Gastroesophageal sphincter (tissue), 3 donors: ENCODE results near the gene KRTAP5-3.

Source experiments
- EP300 ChIP-seq: sonication (generic); formaldehyde crosslinking; IDR thresholded peaks from one replicate; pipeline ENCODE4 v1.6.1; 2017; ENCODE audit warnings: antibody characterized with exemption, mild to moderate bottlenecking
- POLR2A ChIP-seq, 2 donors: fragments of 450-650 bp; IDR thresholded peaks; one replicate each; pipeline ENCODE4 v1.6.1; 2017; ENCODE audit warnings: antibody characterized with exemption in 2 of 2, mild to moderate bottlenecking in 2 of 2, moderate library complexity in 1 of 2
- POLR2AphosphoS5 ChIP-seq: sonication (generic); formaldehyde crosslinking; IDR thresholded peaks from one replicate; pipeline ENCODE4 v1.6.1; 2017; ENCODE audit warnings: antibody characterized with exemption
- TF ChIP-seq, protein P1 (sequence below), 4 experiments: fragments of 200-600 bp in 2 of 4; fragments of 450-650 bp in 2 of 4; sonication (generic) in 1 of 4; IDR thresholded peaks; one replicate each; pipeline ENCODE4 v1.5.1; 2017 to 2019; ENCODE audit warnings: antibody characterized with exemption in 4 of 4, mild to moderate bottlenecking in 2 of 4, moderate library complexity in 2 of 4

DNA sequence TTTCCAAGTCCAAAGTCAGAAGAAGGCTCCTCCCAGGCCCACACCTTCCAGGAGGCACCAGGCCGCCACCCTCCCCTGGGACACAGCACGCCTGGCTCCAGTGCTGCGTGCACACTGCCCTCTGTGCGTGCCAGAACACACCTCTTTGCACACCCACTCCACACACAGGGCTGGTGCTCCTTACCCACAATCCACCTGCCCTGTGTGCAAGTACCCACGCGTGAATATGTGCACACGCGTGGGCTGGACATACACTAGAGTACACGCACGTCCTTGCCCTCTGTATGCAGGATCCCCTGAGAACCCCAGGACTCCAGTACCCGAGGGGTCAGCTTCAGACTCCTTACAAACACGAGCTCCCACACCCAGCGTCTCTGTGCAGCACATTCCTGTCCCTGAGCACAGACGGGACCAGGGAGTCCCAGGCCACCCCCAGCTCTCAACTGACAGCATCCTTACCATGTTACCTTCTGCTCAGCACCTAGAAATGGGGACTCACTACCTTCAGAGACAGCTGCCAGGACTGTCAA is 38.9 kb downstream of the KRTAP5-3 start:
- TF ChIP-seq, protein P1, sequence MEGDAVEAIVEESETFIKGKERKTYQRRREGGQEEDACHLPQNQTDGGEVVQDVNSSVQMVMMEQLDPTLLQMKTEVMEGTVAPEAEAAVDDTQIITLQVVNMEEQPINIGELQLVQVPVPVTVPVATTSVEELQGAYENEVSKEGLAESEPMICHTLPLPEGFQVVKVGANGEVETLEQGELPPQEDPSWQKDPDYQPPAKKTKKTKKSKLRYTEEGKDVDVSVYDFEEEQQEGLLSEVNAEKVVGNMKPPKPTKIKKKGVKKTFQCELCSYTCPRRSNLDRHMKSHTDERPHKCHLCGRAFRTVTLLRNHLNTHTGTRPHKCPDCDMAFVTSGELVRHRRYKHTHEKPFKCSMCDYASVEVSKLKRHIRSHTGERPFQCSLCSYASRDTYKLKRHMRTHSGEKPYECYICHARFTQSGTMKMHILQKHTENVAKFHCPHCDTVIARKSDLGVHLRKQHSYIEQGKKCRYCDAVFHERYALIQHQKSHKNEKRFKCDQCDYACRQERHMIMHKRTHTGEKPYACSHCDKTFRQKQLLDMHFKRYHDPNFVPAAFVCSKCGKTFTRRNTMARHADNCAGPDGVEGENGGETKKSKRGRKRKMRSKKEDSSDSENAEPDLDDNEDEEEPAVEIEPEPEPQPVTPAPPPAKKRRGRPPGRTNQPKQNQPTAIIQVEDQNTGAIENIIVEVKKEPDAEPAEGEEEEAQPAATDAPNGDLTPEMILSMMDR (IDR thresholded peaks at IDR 0.05) = no peak
- TF ChIP-seq POLR2A (IDR thresholded peaks at IDR 0.05) = no peak
- TF ChIP-seq POLR2AphosphoS5 = no peak
- TF ChIP-seq EP300 = no peak
